SKM-1 (cell line): ENCODE measurements around the gene KDM4B.

Experiments used
- DNase-seq: peaks from one replicate; lab custom pipeline; 2025; ENCODE audit not compliant: unreplicated experiment; lab: John Stamatoyannopoulos, UW

The KDM4B gene

DNA sequence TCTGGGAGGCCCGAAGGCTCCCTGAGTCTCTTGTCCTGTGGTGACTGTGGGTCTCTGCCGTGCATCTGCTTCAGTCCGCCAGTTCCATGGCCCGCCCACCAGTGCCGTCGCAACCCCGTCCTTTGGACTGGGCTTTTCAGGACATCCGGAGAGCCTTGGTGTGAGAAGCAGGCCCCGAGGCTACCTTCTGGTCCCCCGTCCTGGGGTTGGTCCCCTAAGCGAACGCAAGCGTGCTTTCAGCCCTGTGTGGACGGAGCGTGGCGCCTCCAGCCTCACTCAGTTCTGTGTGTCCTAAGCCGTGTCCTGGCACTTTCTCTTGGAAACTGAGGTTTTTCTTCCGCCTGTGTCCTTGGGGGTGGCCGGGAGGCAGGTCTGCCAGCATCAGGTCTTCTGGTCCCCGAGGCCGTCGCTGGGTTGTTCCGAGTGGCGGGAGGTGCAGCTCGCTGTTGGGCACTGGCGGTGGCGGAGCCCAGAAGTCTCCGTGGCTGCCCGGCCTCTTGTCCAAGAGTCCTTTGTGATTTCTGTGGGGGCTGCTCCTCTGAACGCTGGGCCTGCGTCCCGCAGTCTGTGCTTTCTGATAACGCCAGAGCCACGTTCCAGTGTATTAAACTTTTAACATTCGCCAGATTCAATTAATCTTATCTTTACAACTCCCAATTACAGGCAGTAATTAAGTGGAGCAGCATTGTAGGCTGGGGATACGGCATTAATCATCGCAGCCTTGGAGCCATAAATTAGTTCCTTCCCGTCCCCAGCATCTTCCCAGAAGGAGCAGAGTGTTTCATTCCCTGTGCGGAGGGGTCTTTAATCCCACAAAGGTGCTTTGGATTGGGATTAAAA is 99.5 kb downstream of the KDM4B start:
- DNase-seq: no peak

DNA sequence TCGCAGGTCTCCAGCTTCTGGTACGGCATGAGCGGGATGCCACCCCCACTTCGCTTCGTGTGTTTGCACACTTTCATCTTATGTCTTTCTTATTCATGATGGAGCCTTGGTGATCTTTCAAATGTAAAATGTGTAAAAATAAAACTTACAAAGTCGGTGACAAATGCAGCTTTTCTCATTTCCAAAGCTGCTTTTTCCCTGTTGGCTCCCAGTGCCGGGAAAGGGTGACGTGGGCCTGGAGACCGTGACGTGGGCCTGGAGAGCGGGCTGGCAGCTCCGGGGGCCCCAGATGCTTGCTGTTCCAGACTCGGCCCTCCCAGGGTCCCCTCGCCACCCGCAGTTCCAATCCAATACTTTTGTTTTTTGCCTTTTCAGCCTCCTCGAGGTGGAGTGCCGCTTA is 101.4 kb downstream of the KDM4B start:
- no peak for DNase-seq

DNA sequence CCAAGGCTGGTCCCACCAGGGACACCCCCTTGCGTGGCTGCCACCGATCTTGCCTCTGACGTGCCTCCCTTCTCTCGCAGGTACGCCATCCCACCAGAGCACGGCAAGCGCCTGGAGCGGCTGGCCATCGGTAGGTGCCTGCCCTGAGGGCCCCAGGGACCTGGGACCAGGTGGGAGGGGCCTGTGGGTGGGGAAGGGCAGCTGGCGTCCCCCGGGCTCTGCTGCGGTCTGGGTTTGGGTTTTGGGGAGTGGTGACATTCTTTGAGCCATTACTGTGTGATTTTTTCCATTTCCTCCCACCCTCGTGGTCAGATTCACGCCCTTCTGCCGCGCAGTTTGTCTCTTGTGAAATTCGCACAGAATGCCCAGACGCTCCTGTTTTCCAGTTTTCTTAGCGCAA is 102.0 kb downstream of the KDM4B start:
- DNase-seq: no peak

- no peak for DNase-seq
These were observed 102.7 kb downstream of the KDM4B start for GRCh38 chr19:5071579-5071978.

- DNase-seq: no peak
These were observed 103.2 kb downstream of the KDM4B start for GRCh38 chr19:5072115-5072514.

DNA sequence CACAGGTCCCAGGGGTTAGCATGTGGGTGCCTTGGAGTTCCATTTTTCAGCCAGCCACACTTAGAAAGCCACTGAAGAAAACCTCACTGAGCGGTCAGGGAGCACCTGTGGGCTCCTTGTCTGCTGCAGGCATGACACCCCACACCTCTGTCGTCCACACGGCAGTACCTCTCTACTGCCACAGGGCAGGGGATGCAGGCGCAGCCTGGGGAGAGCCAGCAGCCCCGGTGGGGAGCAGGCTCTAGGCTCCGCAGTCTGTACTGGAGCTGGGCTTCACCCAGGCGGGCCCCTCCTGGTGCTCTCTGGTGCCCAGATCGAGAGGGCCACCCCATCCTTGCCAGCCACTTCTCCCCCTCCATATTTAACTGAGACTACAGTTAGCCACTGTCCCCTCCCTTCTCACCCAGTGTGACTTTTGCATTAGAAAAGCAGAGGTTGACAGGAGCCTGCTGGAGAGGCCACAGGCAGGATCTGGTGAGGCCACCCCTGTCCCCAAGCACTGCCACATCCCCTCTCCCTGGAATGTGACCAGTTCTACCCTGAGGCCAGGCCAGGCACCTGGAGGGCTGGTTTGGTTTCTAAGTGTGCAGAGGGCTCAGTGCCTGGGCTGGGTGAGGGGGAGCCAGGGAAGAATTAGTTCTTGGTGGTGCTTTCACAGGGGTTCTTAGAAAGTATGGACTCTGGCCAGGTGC is 104.4 kb downstream of the KDM4B start:
- DNase-seq: no peak

DNA sequence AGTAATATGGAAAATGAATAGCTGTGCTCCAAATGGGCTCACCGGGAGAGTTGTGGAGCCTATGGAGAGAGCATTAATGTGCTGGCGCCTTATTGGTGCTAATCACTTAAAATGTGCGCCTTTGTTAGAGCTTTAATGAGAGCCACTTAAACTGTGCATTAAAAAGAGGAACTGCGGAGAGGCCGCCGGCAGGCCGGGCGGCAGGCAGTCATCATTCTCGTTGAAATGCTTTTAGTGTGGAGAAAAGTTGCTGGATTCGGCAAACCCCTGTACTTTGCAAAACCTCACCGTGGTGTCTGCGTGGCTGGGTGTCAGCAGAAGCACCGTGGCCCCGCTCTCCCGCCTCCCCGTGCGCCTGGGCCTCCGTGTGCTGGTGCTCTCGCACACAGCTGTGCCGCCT is 105.5 kb downstream of the KDM4B start:
- no peak for DNase-seq

GRCh38 chr19:5074830-5075394 is 106.0 kb downstream of the KDM4B start:
- no peak for DNase-seq

DNA sequence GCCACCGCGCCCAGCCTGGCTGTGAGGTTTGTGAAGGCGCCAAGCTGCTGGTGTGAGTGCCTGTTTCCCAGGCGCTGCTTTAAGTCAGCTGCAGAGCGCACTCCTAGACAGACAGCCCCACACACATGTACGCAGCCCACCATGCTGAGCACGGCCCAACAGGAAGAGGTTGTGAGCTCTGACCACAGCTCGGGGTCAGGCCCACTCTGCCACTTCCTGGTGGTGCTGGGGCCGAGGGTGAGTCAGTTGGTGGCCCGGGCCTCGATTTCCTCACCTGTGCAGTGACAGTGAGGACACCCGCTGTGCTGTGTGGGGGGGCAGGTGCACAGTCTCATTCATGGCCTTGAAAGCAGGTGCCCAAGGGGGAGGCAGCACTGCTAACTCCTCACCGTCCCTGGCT is 106.7 kb downstream of the KDM4B start:
- no peak for DNase-seq

DNA sequence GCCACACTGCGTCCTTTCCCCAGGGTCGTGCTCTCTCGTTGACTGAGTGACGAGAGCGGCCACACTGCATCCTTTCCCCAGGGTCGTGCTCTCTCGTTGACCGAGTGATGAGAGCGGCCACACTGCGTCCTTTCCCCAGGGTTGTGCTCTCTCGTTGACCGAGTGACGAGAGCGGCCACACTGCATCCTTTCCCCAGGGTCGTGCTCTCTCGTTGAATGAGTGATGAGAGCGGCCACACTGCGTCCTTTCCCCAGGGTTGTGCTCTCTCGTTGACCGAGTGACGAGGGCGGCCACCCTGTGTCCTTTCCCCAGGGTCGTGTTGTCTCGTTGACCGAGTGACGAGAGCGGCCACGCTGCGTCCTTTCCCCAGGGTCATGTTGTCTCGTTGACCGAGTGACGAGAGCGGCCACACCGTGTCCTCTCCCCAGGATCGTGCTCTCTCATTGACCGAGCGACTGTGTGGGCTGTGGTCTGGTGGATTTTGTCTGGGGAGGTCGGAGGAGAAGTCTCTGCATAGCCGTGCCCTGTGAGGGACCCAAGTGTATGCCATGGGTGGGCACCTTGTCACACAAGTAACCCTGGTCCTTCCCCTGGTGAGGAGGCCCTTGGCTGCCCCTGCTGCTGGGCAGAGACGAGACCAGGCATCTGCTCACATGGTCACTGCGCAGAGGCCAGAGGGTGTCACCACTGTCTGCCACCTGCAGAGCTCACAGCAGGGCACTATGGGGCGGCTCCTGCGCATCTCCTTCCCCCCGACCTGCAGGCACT is 107.7 kb downstream of the KDM4B start:
- DNase-seq: no peak

- no peak for DNase-seq
These were observed 108.2 kb downstream of the KDM4B start for GRCh38 chr19:5077209-5077515.

DNA sequence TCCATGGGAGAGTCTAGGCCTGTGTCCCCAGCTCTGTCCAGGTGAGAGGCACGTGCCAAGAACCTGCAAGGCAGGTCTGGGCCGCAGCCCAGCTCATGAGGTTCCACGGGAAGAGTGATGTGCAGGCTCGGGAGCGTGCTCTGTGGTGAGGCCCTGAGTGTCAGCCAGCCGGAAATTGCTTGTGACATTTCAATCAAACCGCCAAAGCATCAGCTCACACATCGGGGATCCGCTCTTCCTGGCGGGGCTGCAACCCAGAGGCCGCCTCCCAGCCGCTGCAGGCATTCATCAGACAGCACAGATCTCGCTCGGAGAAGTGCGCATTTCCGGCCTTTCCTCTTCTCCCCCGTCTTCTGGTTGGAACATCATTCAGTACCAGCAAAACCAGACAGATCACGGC is 109.3 kb downstream of the KDM4B start:
- no peak for DNase-seq

DNA sequence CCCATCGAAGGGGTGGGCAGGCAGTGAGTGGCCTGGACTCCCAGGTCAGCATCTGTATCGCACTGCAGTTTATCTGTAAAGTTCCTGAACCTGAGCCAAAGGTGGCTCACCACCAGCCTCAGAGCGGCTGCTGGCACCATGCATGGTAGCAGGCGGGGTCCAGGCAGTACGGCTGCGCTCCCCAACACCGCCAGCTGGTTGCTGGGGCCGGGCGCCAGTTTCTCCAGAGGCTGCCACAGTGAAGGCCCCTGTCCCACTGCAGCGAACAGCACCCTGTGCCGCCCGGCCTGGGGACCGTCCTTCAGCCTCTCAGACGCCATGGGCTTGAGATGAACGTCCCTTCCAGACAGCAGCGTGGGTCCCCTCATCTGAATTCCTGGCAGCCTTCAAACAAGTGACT is 109.8 kb downstream of the KDM4B start:
- DNase-seq: no peak

DNA sequence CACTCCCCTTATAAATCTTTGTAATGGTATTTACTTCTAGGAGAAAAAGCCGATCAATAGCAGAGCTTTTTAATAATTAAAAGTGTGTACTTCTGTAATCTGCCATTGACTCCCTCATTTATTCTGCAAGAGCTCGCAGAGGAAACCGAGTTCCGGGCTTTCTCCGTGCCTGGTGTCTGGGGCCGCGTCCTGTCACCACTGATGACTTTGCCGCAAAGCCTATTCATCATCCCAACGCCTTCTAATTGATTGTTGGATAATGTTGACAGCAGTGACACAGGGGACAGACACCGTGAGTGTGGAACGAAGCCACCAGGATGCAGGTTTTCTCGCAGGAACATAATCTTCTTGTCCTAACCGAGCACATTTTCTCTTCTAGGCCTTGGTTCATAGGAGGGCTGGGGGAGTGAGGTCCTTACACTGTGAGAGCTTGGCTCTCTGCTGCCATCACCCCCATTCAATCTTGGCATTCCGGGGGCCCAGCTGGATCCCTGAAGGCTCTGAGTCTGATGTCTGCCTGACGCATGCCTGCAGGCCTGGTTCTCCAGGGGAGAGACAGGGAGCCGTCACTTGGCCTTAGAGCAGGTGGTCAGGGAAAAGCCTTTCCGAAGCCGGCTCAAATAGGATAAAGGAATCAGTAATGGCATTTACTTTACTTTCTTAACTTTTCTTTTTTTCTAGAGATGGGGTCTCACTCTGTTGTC is 110.3 kb downstream of the KDM4B start:
- DNase-seq: no peak

GRCh38 chr19:5080030-5080654 is 111.2 kb downstream of the KDM4B start:
- DNase-seq: no peak

DNA sequence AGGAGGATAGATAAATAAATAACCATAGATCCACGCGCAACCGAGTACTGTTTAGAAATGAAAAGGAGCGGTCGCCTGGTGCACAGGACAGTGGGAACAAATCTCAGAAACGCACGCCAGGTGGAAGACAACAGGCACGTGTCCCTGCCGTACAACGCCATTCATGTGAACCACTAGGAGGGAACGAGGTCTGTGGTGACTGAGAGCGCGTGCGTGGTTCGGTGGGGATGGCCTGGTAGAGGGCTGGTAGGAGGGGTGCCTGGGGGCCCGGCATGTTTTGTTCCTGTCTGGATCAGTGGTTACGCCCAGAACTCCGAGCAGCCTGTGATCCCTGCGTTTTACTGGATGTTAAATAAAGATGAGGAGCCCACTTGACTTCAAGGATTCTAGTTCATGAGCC is 111.9 kb downstream of the KDM4B start:
- no peak for DNase-seq

GRCh38 chr19:5081443-5082161 is 112.7 kb downstream of the KDM4B start:
- no peak for DNase-seq

- no peak for DNase-seq
These were observed 114.6 kb downstream of the KDM4B start for GRCh38 chr19:5083547-5083965.

DNA sequence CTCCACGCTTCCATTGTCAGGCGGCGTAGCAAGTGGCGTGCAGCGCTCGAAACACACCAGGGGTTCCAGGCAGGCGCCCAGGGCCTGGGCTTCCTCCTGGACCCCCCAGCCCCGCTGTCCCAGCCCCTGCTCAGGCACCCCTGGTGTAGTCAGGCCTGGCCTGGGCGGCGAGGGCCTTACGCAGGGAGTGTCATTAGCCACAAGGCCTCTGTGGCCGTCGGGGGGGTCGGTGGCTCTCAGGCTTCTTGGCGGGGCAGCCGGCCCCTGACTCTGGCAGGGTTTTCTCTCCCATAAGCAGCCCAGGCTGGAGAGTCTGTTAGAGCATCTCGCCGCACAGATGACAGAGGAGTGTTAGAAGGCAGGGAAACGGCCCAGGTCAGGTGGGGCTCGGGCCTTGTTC is 116.7 kb downstream of the KDM4B start:
- no peak for DNase-seq

GRCh38 chr19:5086230-5086629 is 117.3 kb downstream of the KDM4B start:
- DNase-seq: no peak
